ENCODE results near the gene ABCD3.
"Not testable (repeated sequence)": the region's sequence is repeated elsewhere in the genome, so short reads cannot be mapped to it uniquely, and the experiment has no call there.

The ABCD3 gene

GRCh38 chr1:94416901-94417727, 1.1 kb upstream of the ABCD3 start:
- peak; percentile 74 for DNase-seq (ENCODE audit: low read depth)

DNA sequence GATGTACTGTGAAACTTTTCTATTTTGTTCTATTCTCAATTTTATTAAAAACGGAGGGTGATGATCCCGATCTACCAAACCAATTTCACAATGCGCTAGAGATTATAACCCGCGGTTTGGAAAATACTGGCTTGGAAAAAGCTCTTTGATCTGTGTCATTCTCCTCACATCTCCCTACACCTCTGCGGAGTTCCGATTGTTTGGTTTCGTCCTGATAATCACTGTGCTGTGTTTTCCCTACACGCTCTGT, 536 bp upstream of the ABCD3 start:
- DNase-seq (ENCODE audit: low read depth) = no peak

- DNase-seq (ENCODE audit: low read depth) = peak; percentile 35
Observed at GRCh38 chr1:94418664-94419655, 771 bp downstream of the ABCD3 start.

DNA sequence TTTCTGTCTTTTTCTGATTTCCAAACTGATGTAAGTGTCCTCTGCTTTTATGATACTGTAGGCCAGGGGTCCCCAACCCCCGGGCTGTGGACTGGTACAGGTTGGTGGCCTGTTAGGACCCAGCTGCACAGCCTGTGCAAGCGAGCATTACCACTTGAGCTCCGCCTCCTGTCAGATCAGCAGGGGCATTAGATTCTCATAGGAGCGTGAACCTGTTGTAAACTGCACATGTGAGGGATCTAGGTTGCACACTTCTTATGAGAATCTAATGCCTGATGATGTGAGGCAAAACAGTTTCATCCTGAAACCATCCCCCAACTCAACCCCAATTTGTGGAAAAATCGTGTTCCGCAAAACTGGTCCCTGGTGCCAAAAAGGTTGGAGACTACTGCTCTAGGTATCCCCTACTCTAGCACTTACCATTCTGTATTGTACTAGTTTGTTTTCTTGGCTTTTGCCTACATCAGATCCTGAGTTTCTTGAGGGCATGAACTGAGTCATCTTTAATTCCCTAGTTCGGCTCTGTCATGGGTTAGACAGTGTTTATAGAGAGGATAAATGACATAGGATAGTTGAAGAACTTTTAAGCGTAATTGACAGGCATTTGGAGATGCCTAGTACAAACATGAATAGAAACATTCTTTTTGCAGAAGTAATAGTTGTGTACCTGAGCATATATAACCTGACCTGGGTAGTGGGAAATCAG, 4.1 kb downstream of the ABCD3 start:
- DNase-seq (ENCODE audit: low read depth) = no peak

GRCh38 chr1:94425821-94426484, 7.8 kb downstream of the ABCD3 start:
- no peak for DNase-seq (ENCODE audit: low read depth)

GRCh38 chr1:94426485-94426870, 8.3 kb downstream of the ABCD3 start:
- DNase-seq (ENCODE audit: low read depth) = not testable (repeated sequence)

DNA sequence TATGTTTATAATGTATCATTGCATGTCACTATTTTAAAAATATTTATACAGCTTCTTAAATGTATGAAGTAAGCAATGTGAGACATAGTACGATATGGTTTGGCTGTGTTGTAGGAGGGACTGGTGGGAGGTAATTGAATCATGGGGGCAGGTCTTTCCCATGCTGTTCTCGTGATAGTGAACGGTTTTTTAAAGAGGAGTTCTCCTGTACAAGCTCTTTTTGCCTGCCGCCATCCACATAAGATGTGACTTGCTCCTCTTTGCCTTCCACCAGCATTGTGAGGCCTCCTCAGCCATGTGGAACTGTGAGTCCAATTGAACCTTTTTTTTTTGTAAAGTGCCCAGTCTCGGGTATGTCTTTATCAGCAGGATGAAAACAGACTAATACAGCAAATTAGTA, 10.3 kb downstream of the ABCD3 start:
- no peak for DNase-seq (ENCODE audit: low read depth)

- not testable (repeated sequence) for DNase-seq (ENCODE audit: low read depth)
Observed at GRCh38 chr1:94428927-94429528, 10.8 kb downstream of the ABCD3 start.

DNA sequence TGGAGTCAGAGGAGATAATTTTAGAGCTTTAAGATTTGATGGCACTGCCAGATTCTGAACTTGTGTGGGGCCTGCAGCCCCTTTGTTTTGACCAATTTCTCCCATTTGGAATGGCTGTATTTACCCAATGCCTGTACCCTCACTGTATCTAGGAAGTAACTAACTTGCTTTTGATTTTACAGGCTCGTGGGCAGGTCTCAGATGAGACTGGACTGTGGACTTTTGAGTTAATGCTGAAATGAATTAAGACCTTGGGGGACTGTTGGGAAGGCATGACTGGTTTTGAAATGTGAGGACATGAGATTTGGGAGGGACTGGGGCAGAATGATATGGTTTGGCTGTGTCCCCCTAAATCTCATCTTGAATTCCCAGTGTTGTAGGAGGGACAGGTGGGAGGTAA, 11.9 kb downstream of the ABCD3 start:
- not testable (repeated sequence) for DNase-seq (ENCODE audit: low read depth)

DNA sequence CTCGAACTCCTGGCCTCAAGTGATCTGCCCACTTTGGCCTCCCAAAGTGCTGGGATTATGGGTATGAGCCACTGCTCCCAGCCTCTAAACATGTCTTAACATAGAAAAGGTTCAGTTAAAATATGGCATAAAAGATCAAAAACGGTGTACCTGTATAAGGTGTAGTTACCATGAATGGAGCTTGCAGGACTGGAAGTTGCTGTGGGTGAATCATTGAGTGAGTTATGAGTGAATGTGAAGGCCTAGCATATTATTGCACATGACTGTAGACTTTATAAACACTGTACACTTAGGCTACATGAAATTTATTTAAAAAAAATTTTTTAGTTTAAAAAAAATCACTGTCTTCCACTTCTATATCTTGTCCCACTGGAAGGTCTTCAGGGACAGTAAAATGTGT, 15.7 kb downstream of the ABCD3 start:
- no peak for DNase-seq (ENCODE audit: low read depth)

GRCh38 chr1:94434365-94435045, 16.3 kb downstream of the ABCD3 start:
- DNase-seq (ENCODE audit: low read depth) = no peak

DNA sequence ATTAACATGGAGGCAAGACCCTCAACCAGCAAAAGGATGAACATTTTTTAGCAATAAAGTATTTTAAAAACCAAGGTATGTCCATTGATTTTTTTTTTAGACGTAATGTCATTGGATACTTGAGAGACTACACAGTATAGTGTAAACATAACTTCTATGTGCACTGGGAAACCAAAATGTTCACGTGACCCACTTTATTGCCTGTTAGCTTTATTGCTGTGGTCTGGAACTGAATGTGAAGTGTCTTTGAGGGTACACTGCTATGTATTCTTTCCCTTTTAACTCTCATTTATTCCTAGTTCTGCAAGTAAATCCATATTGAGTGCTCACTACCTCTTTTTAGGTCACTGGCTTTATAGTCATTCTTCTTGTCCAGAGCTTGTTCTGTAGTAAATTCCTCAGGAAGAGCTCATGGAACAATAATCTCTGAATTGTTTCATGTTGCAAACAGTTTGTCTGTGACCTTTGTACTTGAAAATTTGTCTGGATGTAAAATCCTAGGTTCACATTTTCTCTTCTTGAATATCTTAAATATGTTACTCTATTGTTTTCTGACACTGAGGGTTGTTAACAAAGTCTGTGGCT, 20.6 kb downstream of the ABCD3 start:
- DNase-seq (ENCODE audit: low read depth) = no peak

- no peak for DNase-seq (ENCODE audit: low read depth)
Observed at GRCh38 chr1:94440088-94440487, 21.9 kb downstream of the ABCD3 start.

- not testable (repeated sequence) for DNase-seq (ENCODE audit: low read depth)
Observed at GRCh38 chr1:94443067-94443466, 24.9 kb downstream of the ABCD3 start.

DNA sequence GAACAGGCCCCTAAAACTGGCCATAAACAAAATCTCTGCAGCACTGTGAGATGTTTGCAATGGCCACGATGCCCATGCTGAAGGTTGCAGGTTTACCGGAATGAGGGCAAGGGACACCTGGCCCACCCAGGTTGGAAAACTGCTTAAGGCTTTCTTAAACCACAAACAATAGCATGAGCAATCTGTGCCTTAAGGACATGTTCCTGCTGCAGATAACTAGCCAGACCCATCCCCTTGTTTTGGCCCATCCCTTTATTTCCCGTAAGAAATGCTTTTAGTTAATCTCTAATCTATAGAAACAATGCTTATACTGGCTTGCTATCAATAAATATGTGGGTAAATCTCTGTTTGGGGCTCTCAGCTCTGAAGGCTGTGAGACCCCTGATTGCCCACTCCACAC, 26.6 kb downstream of the ABCD3 start:
- DNase-seq (ENCODE audit: low read depth) = not testable (repeated sequence)

DNA sequence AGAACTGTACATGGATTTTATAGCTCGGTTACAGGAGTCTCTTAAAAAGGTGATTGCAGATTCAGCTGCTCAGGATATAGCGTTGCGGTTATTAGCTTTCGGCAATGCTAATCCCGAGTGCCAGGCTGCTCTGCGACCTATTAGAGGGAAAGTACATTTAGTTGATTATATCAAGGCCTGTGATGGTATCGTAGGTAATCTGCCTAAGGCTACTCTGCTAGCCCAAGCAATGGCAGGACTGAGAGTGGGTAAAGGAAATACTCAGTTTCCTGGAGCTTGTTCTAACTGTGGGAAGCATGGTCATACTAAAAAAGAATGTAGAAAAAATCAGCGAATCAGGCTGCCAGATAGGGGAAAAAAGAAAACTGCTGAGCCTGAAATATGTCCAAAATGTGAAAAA, 27.5 kb downstream of the ABCD3 start:
- DNase-seq (ENCODE audit: low read depth) = not testable (repeated sequence)

DNA sequence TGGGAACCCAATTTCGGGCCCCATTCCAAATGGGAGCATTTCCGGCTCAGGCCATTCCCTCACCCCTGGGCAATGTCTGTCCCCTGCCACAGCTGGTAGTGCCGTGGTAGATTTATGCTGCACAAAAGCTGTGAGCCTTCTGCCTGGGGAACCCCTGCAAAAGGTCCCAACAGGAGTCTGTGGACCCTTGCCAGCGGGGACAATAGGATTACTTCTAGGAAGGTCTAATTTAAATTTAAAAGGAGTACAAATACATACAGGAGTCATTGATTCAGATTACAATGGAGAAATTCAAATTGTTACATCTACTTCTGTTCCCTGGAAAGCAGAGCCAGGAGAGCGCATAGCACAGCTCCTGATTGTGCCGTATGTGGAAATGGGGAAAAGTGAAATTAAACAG, 28.0 kb downstream of the ABCD3 start:
- not testable (repeated sequence) for DNase-seq (ENCODE audit: low read depth)

DNA sequence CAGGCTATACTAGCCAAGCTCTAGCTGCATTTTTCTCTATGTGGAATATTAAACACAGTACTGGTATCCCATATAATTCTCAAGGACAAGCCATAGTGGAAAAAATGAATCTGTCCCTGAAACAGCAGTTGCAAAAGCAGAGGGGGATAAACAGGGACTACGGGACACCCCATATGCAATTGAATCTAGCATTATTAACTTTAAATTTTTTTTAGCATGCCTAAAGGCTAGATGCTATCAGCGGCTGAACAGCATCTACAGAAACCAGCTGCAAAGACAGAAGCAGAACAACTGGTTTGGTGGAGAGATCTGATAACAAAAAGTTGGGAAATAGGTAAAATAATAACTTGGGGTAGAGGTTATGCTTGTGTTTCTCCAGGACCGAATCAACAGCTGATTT, 30.6 kb downstream of the ABCD3 start:
- not testable (repeated sequence) for DNase-seq (ENCODE audit: low read depth)

GRCh38 chr1:94456736-94457135, 38.5 kb downstream of the ABCD3 start:
- no peak for DNase-seq (ENCODE audit: low read depth)

DNA sequence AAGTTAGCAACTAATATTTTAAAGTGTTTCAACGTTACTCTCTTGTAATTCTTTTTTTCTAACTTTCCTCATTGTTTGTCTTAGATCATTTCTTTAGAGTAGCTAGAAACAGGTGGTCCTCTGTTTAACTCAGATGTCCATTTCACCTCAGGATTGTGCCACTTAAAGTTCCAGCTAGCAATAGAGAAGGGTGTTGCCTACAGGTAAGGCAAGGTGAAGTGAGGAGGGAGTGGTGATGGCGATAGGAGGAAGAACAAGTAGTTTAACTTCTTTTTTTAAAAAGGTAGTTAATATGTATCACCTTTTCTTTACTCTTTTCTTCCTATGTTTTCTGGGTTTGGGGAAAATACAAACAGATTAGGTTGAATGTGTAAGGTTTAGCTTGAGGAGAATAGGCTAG, 44.4 kb downstream of the ABCD3 start:
- no peak for DNase-seq (ENCODE audit: low read depth)
